MM.1S (cell line): ENCODE measurements around the gene SH3RF1.

ENCODE experiments used
- CTCF ChIP-seq: fragments of 300-600 bp; sonication (generic); IDR thresholded peaks from 2 replicates; pipeline ENCODE4 v1.5.1; 2016; ENCODE audit warnings: antibody characterized with exemption, low read length, mixed read lengths
- EZH2 ChIP-seq: fragments of 300-600 bp; sonication (generic); optimal IDR thresholded peaks from 2 replicates; pipeline ENCODE3; 2017; ENCODE audit warnings: low read depth, mild to moderate bottlenecking, antibody characterized with exemption, low read length, mixed read lengths
- EZH2phosphoT487 ChIP-seq: fragments of 300-600 bp; sonication (generic); IDR thresholded peaks from 2 replicates; pipeline ENCODE4 v1.6.1; 2018; ENCODE audit warnings: antibody characterized with exemption, low read length

GRCh38 chr4:169267070-169267469 lies 3.7 kb downstream of the SH3RF1 start:
- TF ChIP-seq EZH2phosphoT487 (no peak), CTCF (no peak), EZH2 (no peak)
